Middle frontal gyrus (tissue), 1 donor: ENCODE data around the gene RABGAP1.
A peak's percentile ranks its signal among the peaks of the same experiment; 100 is the strongest.

Source experiments
- DNase-seq: peaks from one replicate; pipeline ENCODE4 v3.0.0-alpha.2; 2015; ENCODE audit warnings: low spot score; ENCODE audit errors: extremely low spot score

The RABGAP1 gene

DNA sequence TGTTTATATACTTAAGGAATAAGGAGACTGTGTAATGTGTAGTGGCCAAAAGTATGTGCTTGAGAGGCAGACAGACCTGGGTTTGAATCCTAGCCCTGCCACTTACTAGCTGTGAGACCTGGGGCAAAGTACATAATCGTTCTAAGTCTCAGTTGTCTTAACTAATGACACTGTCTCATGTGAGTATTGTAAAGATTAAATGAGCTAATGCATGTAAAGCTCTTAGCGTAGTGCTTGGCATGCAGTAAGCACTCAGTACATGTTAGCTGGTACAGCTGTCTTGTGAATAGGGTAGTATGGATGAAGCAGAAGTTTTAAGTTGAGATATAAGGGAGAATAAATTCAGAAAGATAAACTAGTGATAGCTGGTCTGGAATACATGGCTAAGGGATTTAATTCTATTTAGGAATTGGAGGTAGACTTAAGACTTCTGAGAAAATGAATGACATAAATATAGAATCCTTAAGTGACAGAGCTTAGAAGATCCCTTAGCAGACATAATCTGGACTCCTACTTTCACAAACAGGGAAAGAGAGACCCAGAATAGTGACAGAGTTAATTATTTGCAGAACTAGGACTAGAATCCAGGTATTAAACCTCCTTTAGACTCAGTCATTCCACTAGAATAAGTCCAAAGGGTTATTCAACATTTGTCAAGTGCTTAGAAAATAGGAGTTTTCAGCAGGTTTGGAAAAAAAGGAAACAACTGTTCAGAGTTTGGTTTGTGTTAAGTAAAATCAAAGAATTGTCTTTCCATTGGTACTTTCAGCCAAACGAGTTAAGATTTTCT lies 105.8 kb downstream of the RABGAP1 start:
- no peak for DNase-seq

GRCh38 chr9:123048748-123049147 lies 107.9 kb downstream of the RABGAP1 start:
- no peak for DNase-seq

DNA sequence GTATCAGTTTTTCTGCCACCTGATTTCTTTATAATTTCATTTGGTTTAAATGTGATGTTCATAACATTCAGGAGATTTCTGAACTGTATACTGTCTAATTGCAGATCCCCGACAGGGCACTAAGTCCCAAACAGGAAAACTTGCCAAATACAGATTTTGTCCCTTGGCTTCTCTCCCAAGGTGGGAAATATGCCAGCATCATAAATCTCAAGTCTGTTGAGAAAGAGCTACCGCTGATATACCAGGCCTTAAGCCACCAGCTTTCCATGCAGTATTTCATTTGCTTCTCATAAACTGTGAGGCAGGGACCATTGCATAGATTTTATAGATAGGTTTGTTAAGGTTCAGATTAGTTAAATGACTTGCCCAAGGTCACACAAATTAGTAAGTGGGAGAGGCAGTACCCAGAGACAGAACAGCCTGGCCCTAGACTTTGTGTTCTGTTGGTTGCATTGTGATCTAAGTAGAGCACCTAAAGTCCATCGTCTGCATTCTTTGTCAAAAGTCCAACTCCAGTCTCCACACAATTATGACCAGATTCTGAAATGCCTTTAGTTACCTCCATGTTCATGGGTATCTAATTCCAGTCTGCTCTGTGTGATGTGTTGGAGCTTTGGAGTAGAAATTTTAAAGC lies 108.9 kb downstream of the RABGAP1 start:
- DNase-seq, result no peak

DNA sequence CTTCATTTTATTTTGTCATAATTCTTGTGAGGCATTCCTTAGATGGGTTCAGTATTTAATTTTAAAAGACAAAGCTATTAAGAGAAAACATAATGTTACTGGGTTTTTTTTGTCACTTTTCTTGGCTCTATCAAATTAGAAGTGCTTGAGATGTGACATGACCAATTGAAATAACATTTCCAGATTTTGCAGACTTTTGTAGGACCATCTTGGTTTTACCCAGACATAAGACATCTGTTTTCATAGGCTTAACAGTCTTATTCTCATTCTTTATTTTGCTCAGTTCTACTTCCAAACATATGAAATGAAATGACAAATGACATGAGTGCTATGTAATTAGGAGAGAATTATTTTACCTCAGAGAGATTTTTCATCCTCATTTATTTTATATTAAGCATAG lies 112.2 kb downstream of the RABGAP1 start:
- no peak for DNase-seq

- DNase-seq, result no peak
These were observed 112.9 kb downstream of the RABGAP1 start for GRCh38 chr9:123053711-123054110.

GRCh38 chr9:123058834-123059233 lies 118.0 kb downstream of the RABGAP1 start:
- DNase-seq, result no peak

DNA sequence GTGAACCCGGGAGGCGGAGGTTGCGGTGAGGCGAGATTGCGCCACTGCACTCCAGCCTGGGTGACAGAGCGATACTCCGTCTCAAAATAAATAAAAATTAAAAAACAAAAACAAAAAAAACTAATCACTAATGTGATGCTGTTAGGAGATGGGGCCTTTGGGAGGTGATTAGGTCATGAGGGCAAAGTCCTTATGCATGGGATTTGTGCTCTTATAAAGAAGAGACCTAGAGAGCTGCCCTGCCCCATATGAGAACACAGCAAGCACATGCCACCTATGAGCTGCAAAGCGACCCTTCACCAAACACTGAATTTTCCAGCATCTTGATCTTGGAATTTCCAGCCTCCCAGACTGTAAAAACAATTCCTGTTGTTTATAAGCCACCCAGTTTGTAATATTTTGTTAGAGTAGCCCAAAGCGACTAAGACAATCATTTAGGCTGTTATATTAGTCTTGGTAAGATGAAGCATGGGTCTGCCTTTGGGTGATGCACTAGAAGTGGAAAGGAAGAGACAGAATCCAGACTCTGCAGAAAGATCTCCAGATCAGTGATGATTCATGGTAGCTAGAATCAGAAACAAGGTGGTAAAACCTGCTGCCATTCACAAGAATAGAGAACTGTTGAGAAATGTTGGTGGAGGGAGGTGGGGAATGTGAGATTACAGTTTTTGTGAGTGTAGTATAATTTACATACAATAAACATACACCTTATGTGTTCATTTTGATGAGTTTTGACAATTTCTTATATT lies 118.8 kb downstream of the RABGAP1 start:
- no peak for DNase-seq

DNA sequence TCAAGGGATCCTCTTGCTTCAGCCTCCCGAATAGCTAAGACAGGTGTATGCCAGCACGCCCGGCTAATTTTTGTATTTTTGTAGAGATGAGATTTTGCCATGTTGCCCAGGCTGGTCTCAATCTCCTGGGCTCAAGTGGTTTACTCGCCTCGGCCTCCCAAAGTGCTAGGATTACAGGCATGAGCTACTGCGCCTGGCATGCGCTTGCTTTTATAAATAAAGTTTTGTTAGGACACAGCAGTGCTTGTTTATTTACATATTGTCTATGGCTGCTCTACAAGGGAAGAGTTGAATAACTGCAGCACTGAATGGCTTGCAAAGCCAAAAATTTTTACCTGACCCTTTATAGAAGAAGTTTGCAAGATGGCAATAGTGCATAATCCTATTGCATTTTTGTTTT lies 120.4 kb downstream of the RABGAP1 start:
- DNase-seq, result no peak

DNA sequence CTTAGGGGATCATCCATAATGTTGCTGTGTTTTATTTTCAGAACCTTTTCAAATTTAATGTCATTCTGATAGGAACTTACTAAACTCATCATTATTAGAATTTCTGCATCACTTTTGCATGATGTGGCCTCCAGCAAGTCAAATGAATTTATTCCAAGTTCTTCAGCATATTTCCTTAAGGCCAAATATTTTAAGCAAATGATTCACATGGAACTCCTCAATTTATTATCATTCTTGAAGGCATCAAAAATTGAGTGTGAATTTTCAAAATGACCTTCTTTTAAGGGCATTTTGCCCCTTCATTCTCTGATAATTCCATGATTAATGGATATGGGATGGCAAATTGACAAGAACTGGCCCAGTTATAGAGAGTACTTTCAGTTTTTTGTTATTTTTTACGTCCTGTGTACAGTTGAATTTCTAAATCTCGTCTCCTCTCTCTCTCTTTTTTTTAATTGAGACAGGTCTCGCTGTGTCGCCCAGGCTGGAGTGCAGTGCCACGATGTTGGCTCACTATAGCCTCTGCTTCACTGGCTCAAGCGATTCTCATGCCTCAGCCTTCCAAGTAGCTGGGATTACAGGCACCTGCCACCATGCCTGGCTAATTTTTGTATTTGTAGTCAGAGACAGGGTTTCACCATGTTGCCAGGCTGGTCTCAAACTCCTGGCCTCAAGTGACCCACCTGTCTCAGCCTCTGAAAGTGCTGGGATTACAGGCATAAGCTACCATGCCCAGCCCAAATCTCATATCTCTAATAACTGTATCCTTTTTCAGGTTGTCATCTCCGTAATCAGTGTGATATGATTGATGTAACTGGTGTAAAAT lies 121.7 kb downstream of the RABGAP1 start:
- DNase-seq, result peak; percentile 2

- DNase-seq, result no peak
These were observed 122.4 kb downstream of the RABGAP1 start for GRCh38 chr9:123063177-123063598.

GRCh38 chr9:123063896-123064295 lies 123.1 kb downstream of the RABGAP1 start:
- DNase-seq, result no peak

- DNase-seq, result peak; percentile 2
These were observed 123.9 kb downstream of the RABGAP1 start for GRCh38 chr9:123064716-123065115.

DNA sequence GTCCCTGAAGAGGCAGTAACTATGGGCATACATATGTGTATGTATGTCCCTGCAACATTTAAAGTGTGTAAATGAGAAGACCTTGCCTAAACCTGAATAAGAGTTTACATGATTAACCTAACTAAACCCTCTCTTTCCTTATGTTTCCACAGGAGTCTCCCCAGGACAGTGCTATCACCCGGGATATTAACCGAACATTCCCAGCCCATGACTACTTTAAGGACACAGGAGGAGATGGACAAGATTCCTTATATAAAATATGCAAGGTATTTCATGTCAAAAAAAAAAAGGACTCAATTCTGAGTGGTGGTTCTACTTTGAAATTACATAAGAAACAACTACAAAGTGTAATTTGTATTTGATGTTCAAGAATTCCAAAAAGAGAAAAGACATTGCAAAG lies 124.4 kb downstream of the RABGAP1 start:
- peak; percentile 1 for DNase-seq

DNA sequence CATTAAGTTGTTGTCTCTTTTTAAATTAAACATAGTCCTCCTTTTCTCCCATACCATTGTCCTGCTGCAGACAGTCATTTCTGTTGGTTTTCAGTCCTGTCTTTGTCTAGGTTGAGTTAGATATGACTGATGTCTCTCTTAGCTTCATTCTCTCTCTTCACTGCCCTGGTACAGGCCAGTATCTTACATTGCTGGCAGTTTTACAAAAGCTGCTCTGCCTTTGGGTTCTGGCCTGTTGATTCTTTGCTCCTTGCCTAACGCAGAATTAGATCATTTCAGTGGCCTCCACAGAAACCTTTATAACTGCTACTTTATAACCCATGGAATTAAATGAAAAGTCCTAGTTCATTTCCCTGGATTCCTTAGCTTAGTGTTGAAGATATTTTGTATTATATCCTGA lies 126.3 kb downstream of the RABGAP1 start:
- peak; percentile 1 for DNase-seq

DNA sequence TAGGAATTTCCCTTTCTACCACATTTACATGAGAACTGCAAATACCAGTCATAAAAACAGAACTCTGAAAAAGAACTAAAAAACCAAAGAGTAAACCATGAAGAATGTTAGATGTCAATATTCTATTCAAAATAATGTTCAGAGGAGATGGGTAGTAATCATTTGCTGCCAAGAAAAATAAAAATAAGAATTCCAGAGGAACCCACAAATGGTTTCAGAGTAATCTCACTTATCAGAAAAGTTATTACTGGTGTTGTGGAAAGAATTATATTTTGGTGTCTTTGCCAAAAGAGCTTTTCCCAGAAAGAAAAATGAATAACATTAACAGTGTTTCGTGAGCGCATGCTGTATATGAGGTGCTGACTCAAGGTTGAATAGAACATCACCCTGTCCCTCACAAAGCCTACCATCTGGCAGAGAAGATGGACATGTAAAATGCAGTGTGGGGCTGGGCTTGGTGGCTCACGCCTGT lies 128.2 kb downstream of the RABGAP1 start:
- no peak for DNase-seq

GRCh38 chr9:123070198-123070597 lies 129.4 kb downstream of the RABGAP1 start:
- DNase-seq, result no peak

DNA sequence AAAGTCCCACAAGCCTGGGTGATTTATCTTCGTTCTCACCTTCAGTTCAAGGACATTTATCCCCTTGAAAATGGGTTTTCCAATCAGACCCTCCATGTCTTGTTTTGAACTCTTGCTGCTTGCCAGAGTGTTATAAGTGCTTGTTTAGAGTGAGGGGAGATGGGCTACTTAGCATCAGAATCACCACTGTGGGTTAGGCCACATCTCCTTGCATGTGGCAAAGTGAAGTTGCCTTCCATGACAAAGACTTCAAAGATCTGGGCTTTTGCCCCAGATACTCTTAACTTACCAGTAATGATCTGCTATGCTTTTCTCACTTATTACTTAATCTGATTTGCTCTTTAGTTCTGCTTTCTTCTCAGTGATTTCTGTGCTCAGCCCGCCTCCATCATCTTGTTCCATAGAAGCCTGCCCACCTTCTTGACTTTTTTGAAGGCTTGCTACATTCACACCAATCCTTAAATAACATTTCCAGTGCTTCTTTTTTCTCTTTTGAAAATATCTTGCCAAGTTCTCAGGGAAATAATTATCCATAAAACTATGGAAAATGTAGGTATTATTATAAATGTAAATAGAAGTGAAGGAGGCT lies 131.7 kb downstream of the RABGAP1 start:
- peak; percentile 32 for DNase-seq

DNA sequence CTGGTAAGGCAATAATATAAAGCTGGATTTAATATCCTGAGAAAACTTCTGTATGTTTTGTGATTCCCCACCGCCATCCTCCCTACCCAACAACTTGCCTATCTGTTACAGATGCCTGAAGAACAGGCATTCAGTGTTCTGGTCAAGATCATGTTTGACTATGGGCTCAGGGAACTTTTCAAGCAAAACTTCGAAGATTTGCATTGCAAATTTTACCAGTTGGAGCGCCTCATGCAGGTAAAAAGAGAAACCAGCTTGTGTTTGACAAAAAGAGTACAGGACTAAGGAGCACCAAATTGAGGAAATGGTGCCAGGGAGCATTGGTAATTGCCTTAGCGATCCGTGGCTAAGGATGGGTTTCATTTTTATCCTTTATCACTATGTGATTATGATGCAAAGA lies 132.6 kb downstream of the RABGAP1 start:
- peak; percentile 1 for DNase-seq

GRCh38 chr9:123073991-123074422 lies 133.2 kb downstream of the RABGAP1 start:
- peak; percentile 1 for DNase-seq

- DNase-seq, result peak; percentile 2
These were observed 133.8 kb downstream of the RABGAP1 start for GRCh38 chr9:123074628-123075027.

GRCh38 chr9:123080444-123080843 lies 139.6 kb downstream of the RABGAP1 start:
- DNase-seq, result no peak
